ENCODE results near the gene PPP1CC.

PPP1CC gene

GRCh38 chr12:110689281-110690126, 53.2 kb downstream of the PPP1CC start:
- in situ Hi-C loops (cut with HindIII; ENCODE audit: low sequenced_read_pairs): no loop called here

GRCh38 chr12:110688446-110689280, 54.0 kb downstream of the PPP1CC start, which contains the start of gene HVCN1:
Gene HVCN1 (minus strand): TSS chr12:110689115. CDS start chr12:110683245, 5,870 bp downstream.
- in situ Hi-C loops (cut with HindIII; ENCODE audit: low sequenced_read_pairs): no loop called here

GRCh38 chr12:110687396-110688169, 55.1 kb downstream of the PPP1CC start:
- in situ Hi-C loops (cut with HindIII; ENCODE audit: low sequenced_read_pairs): no loop called here

GRCh38 chr12:110686294-110686903, 56.3 kb downstream of the PPP1CC start:
- in situ Hi-C loops (cut with HindIII; ENCODE audit: low sequenced_read_pairs): no loop called here

- in situ Hi-C loops (cut with HindIII; ENCODE audit: low sequenced_read_pairs): no loop called here
Observed at GRCh38 chr12:110684312-110684836, 58.3 kb downstream of the PPP1CC start.

GRCh38 chr12:110683888-110684287, 58.8 kb downstream of the PPP1CC start:
- in situ Hi-C loops (cut with HindIII; ENCODE audit: low sequenced_read_pairs): no loop called here

GRCh38 chr12:110680032-110680431, 62.7 kb downstream of the PPP1CC start:
- in situ Hi-C loops (cut with HindIII; ENCODE audit: low sequenced_read_pairs): no loop called here

- in situ Hi-C loops (cut with HindIII; ENCODE audit: low sequenced_read_pairs): no loop called here
Observed at GRCh38 chr12:110679201-110679600, 63.5 kb downstream of the PPP1CC start.

- in situ Hi-C loops (cut with HindIII; ENCODE audit: low sequenced_read_pairs): no loop called here
Observed at GRCh38 chr12:110677982-110678381, 64.7 kb downstream of the PPP1CC start.

GRCh38 chr12:110677206-110677911, 65.3 kb downstream of the PPP1CC start:
- in situ Hi-C loops (cut with HindIII; ENCODE audit: low sequenced_read_pairs): no loop called here

- in situ Hi-C loops (cut with HindIII; ENCODE audit: low sequenced_read_pairs): no loop called here
Observed at GRCh38 chr12:110676171-110676570, 66.5 kb downstream of the PPP1CC start.

GRCh38 chr12:110670161-110670701, 72.5 kb downstream of the PPP1CC start:
- in situ Hi-C loops (cut with HindIII; ENCODE audit: low sequenced_read_pairs): no loop called here

Data from DLD1 (cell line).